Tibial nerve (tissue), 4 donors: ENCODE results near the gene NBL1.

Experiments
- CTCF ChIP-seq, 5 experiments: fragments of 200-600 bp in 3 of 5; fragments of 450-650 bp in 2 of 5; sonication (generic) in 3 of 5; IDR thresholded peaks; one replicate each; pipeline ENCODE4 v1.5.1; 2016 to 2019; ENCODE audit warnings: antibody characterized with exemption in 5 of 5, mild to moderate bottlenecking in 3 of 5, moderate library complexity in 2 of 5
- EP300 ChIP-seq, 2 donors: sonication (generic); formaldehyde crosslinking; IDR thresholded peaks; one replicate each; pipeline ENCODE4 v1.6.1; 2017; ENCODE audit warnings: antibody characterized with exemption in 2 of 2, mild to moderate bottlenecking in 1 of 2
- POLR2A ChIP-seq, 2 donors: fragments of 450-650 bp; IDR thresholded peaks; one replicate each; pipeline ENCODE4 v1.6.1; 2017; ENCODE audit warnings: antibody characterized with exemption in 2 of 2, mild to moderate bottlenecking in 2 of 2, moderate library complexity in 2 of 2

- TF ChIP-seq CTCF (IDR thresholded peaks at IDR 0.05) (no peak), POLR2A (IDR thresholded peaks at IDR 0.05) (no peak), EP300 (IDR thresholded peaks at IDR 0.05) (no peak)
Observed at GRCh38 chr1:19625291-19625937, 18.7 kb upstream of the NBL1 start.
